GM21529 (cell line): ENCODE data around the gene KIF12.

Source experiments
- ATAC-seq: cut with Tn5 transposase; IDR thresholded peaks from one replicate; pipeline ENCODE4 v1.9.1; 2021; ENCODE audit not compliant: unreplicated experiment

KIF12 gene

DNA sequence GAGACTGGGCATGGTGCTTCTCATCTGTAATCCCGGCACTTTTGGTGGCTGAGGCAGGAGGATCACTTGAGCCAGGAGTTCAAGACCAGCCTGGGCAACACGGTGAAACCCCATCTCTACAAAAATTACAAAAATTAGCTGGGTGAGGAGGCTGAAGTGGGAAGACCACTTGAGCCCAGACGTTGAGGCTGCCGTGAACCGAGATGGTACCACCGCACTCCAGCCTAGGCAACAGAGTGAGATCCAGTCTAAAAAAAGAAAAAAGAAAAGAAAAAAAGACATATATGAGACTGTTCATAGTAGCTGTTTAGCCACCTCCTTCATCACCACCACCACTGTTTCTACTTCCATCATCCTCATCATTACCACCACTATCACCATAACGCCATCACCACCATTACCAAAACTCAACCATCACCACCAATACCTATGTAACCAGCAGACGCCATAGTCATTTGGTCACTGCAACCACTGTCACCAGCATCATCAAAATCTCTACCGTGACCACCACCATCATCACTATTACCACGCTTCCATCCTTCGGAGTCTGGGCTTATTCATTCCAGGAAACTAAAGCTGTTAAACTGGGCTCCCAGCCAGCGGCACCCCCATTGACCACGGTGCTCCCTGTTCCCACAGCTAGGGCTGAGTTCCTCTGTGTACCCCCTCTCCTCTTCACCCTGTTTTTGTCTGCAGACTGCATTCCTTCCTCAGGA, 8.4 kb upstream of the KIF12 start:
- no peak for ATAC-seq

DNA sequence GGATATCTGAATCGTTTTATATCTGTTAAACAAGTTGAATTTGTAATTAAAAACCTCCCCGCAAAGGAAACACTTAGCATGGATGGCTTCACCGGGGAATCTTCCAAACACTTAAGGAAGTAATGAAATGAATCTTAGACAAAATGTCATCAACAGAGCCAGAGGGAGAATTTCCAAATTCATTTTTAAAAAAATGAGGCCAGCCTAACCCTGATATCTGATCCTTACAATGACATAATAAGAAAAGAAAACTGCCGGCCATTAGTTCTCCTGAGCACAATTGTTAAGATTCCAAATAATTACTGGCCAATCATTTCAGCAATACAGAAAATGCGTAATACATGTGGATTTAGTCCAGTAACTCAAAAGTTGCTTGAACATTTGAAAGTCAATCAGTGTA, 6.1 kb upstream of the KIF12 start:
- ATAC-seq, result no peak

DNA sequence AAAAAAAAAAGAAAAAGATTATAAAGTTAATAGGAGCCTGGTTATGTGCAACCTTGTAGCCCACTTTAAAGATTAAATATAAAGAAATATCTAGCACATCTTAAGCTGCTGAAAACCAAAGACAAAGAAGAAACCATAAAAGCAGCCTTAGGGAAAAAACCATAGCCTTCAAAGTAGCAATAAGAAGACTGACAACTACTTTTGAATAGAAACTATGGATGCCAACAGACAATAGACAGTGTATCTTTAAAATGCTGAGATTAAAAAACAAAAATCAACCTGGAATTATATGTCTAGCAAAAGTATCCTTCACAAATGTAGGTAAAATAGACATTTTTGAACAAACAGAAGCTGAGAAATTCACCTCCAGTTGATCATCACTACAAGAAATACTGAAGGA, 3.4 kb upstream of the KIF12 start:
- ATAC-seq, result no peak

GRCh38 chr9:114100536-114100935, 1.4 kb upstream of the KIF12 start:
- no peak for ATAC-seq

DNA sequence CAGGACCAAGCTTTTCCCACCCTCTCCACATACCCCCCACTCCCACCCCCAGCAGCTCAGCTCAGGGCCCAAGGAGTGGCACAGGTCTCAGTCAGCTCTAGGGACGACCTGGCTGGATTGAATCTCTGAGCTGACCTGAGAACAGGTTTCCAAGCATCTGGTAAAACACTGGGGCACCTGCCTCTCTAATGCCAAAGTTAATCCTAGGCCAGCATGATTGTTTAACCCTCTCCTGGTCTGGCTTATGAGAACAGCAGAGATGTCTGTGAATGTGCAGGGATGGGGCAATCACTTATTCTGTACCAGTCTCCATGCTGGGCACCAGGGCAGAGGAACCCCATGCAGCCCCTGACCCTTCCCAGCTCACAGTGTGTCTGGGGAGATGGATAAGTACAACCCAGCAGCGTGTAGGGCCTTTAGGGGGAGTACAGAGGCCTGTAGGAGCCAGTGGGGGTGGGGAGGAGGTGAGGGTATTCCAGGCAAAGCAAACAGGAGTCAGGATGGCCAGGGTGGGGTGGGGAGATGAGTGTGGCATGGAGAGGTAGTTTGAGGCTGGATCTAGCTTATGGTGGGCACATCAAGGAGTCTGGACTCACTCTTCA, 678 bp upstream of the KIF12 start:
- no peak for ATAC-seq

GRCh38 chr9:114098021-114098935, 814 bp downstream of the KIF12 start:
- no peak for ATAC-seq

DNA sequence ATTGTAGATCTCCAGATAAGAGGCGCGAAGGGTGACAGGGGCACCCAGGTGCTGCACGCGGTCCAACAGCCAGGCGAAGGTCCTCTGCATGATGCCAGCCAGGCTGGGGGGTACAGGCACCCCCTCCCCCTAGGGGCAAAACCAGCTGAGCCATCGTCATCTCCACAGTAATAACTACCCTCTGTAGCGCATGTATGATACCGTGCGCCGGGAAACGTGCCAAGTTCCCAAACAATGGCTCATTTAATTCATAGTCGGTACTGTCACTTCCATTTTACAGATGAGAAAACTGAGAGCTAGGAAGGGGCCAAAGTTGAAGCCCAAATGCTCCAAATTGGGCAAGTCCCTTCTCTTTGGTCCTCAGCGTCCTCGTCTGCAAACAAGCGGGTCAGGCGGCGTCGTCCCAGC, 1.5 kb downstream of the KIF12 start:
- ATAC-seq, result no peak

GRCh38 chr9:114096866-114097612, 2.1 kb downstream of the KIF12 start:
- no peak for ATAC-seq

DNA sequence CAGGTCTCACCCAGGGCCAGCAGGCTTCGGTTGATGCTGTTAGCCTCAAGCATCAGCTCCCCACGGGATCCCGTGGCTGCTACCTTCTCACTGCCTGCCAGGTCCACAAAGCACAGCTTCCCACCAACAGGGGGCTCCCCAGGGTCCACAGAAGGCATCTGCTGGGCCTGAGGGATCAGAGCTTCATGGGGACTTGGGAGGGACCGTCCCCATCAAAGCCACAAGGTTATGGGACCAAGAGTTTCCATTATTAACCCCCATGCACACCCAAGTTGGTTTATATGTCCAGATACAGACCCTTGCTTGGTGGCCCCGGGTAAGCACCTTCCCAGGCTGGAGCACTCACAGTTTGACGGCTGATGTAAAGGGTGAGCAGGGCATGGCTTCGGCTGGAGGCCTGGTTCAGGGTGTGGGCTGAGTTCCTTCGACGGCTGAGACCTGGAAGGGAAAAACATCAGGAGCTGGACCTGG, 3.0 kb downstream of the KIF12 start:
- ATAC-seq, result no peak

DNA sequence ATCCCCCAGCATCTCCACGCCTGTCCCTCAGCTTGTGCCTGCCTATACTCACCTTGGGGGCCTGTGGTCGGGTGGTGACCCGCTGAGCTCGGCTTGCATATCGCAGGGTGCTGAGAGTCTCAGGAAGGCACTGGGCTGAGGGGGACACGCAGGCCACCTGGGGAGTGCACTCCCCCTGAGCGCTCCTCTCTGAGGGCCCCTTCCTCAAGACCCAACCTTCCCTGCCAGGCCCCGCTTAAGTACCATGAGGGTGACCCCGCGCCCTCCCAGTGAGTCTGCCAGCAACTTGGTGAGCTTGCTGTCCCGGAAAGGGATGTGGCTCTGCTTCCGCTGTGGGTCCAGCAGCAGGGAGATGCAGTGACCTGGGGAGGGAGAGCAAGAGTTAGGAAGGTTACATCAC, 4.1 kb downstream of the KIF12 start:
- no peak for ATAC-seq

- no peak for ATAC-seq
These were observed 5.2 kb downstream of the KIF12 start for GRCh38 chr9:114093761-114094505.

DNA sequence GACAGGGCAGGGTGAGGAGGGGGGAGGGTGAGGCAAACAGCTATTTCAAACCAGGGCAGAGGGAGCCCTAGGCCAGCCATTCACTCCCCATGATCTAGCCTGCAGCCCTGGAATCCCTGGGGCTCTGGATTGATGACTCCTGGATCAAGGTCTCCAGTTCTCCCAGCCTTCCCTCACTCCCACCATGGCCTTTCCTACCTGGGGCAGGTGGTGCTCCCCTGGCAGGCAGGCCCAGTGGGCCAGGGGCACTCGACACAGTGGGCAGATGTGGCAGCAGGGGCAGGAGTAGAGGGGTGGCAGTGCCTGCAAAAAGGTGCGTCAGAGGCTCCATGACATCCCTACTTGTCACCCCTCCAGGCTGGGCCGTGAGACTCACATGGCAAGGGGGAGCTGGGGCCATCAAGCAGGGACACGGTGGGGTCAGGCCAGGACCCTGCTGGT, 6.0 kb downstream of the KIF12 start:
- ATAC-seq, result no peak

DNA sequence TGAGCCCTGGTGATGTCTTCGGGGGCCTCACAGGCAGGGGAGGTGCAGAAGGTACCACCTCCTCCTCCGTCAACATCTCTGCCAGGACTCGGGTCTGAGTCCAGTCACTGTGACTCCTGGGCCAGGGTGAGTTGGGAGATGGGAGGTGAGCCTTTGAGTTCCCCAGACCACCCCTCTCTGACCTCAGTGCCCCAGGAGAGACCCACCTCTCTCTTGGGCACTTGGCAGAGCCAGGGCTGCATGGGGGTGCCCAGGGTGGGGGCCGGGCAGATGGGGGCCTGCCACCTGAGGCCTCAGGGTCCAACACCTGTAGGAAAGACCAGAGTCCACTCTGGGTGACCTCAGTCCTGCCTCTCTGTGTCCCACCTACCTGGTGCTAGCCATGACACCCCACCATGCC, 6.8 kb downstream of the KIF12 start:
- no peak for ATAC-seq

DNA sequence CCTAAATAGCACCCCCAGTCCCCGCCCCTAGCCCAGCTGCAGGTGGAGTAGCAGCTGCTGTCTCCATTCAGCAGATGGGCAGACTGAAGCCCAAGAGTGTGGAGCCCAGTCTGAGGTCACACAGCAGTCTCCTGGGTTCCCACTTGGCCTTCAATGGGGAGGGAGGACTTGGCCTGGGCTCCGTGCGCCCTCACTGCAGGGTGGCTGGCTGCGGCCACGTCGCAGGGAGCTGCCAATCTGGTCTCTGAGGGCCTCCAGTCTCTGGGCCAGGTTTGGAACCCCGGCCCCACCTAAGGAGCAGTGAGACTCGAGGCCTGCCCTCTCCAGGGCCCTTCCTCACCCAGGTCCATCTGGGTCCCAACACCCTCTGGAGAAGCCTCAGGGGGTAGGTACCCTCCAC, 7.4 kb downstream of the KIF12 start:
- ATAC-seq, result no peak

- ATAC-seq, result no peak
These were observed 8.3 kb downstream of the KIF12 start for GRCh38 chr9:114090798-114091197.

GRCh38 chr9:114089206-114089840, 9.8 kb downstream of the KIF12 start:
- ATAC-seq, result no peak

- ATAC-seq, result no peak
These were observed 10.4 kb downstream of the KIF12 start for GRCh38 chr9:114088571-114089170.

GRCh38 chr9:114087721-114088120, 11.4 kb downstream of the KIF12 start:
- ATAC-seq, result no peak

- no peak for ATAC-seq
These were observed 12.5 kb downstream of the KIF12 start for GRCh38 chr9:114086607-114087006.
